ENCODE results near the gene IPO4.
"Not testable (repeated sequence)": the region's sequence is repeated elsewhere in the genome, so short reads cannot be mapped to it uniquely, and the experiment has no call there.

IPO4 gene

GRCh38 chr14:24215495-24216344, 27.1 kb upstream of the IPO4 start, which contains the start of gene MDP1:
MDP1 (minus strand) TSS chr14:24216066; CDS start chr14:24215955, 111 bp downstream.
- peak; percentile 89 for DNase-seq

GRCh38 chr14:24213866-24214662, 25.4 kb upstream of the IPO4 start:
- no peak for DNase-seq

- peak; percentile 99 for DNase-seq
These were observed 24.6 kb upstream of the IPO4 start, which contains the start of gene CHMP4A for GRCh38 chr14:24212924-24213865. CHMP4A (minus strand) TSS chr14:24213488; CDS start chr14:24213439, 49 bp downstream.

GRCh38 chr14:24211311-24211710, 22.7 kb upstream of the IPO4 start:
- DNase-seq: no peak

GRCh38 chr14:24207625-24208024, 19.0 kb upstream of the IPO4 start:
- no peak for DNase-seq

- no peak for DNase-seq
These were observed 18.5 kb upstream of the IPO4 start for GRCh38 chr14:24207104-24207551.

GRCh38 chr14:24206260-24207103, 17.9 kb upstream of the IPO4 start:
- DNase-seq: no peak

GRCh38 chr14:24204163-24205146, 15.8 kb upstream of the IPO4 start:
- no peak for DNase-seq

GRCh38 chr14:24203249-24203886, 14.8 kb upstream of the IPO4 start:
- DNase-seq: not testable (repeated sequence)

- not testable (repeated sequence) for DNase-seq
These were observed 13.9 kb upstream of the IPO4 start for GRCh38 chr14:24202538-24202937.

- DNase-seq: no peak
These were observed 10.4 kb upstream of the IPO4 start for GRCh38 chr14:24198814-24199524.

GRCh38 chr14:24197056-24197450, 8.4 kb upstream of the IPO4 start:
- DNase-seq: no peak

- DNase-seq: no peak
These were observed 7.7 kb upstream of the IPO4 start for GRCh38 chr14:24196071-24197055.

GRCh38 chr14:24195186-24196070, 6.8 kb upstream of the IPO4 start, which contains the start of gene TM9SF1:
TM9SF1 (minus strand) TSS chr14:24195441; CDS start chr14:24195019, 422 bp downstream.
- DNase-seq: peak; percentile 90

GRCh38 chr14:24194873-24195185, 6.2 kb upstream of the IPO4 start:
- DNase-seq: no peak

GRCh38 chr14:24194186-24194872, 5.7 kb upstream of the IPO4 start:
- DNase-seq: no peak
